ENCODE measurements around the gene SFSWAP. TPM values are rescaled to one million over a fixed set of nuclear protein-coding genes. Genes with fewer than 3 reads are reported as not detected.
A peak's percentile ranks its signal among the peaks of the same experiment; 100 is the strongest.
"Not testable (repeated sequence)": the region's sequence is repeated elsewhere in the genome, so short reads cannot be mapped to it uniquely, and the experiment has no call there.

The SFSWAP gene
- polyA plus RNA-seq, 3 donors, result 7.3 to 33.0 (median 10.7) TPM

DNA sequence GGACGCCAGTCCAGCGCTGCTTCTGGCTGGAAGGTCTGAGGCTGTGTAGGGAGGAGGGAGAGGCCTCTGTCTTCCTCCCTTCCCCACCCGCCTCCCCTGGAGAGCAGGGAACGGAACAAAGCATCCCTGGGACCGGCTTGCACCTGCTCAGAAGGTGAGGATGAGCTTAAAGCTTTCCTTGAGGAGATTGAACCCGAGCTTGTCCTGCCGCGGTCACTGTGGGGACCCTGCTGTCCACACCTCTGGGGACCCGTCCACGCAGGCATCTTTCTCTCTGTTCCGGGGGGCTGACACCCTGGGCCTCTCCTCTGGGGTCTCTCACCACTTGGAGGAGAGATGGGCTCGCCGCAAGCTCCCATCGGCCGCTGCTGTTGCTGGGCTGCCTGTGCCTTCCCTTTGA, 33.2 kb upstream of the SFSWAP start:
- Histone ChIP-seq H3K27ac (ENCODE audit: low read depth in 1 of 2, low read length in 2 of 2) (no peak overlapping the region), H3K79me2 (ENCODE audit: insufficient read depth, low read length) (no peaks in the 10 kb centered on the region), H4K20me1 (ENCODE audit: insufficient read depth, low read length) (no peaks in the 10 kb centered on the region), H3K4me2 (replicated peaks; ENCODE audit: extremely low read depth, low read length, poor library complexity, severe bottlenecking) (no peak overlapping the region), H3K27me3 (ENCODE audit: control insufficient read depth in 2 of 2, insufficient read depth in 2 of 2, low read length in 2 of 2) (peaks cover 0 to 5% of the 10 kb centered on the region in 2 donors), H2AFZ (ENCODE audit: insufficient read depth, low read depth, low read length, poor library complexity, severe bottlenecking) (no peak overlapping the region), H3K4me1 (ENCODE audit: control insufficient read depth in 1 of 2, insufficient read depth in 2 of 2, low read length in 2 of 2) (peaks cover 27 to 34% of the 10 kb centered on the region in 2 donors), H3K9ac (ENCODE audit: insufficient read depth, low read length, poor library complexity, severe bottlenecking) (no peak overlapping the region), H3K4me3 (replicated peaks in 1 of 3; ENCODE audit: low read depth in 2 of 3, low read length in 3 of 3) (no peak overlapping the region), H3K9me3 (replicated peaks in 1 of 2; ENCODE audit: control insufficient read depth in 1 of 2, insufficient read depth in 1 of 2, low read length in 2 of 2) (peaks cover 0 to 8% of the 10 kb centered on the region in 2 donors), H3K36me3 (replicated peaks in 1 of 2; ENCODE audit: control insufficient read depth in 1 of 2, insufficient read depth in 2 of 2, low read length in 2 of 2) (no peaks in the 10 kb centered on the region)
- WGBS (ENCODE audit: insufficient coverage), result 88% methylated on average over 8 of the region's 15 CpGs
- Mint-ChIP-seq H3K27me3 (ENCODE audit: low read depth in 3 of 3) (peaks cover 11 to 25% (median 21%) of the 10 kb centered on the region in 3 donors), H3K9me3 (peaks cover 0 to 11% (median 6%) of the 10 kb centered on the region in 7 donors), H3K36me3 (peaks cover 0 to 3% of the 10 kb centered on the region in 2 donors), H3K27ac (no peak overlapping the region), H3K4me3 (no peak overlapping the region), H3K4me1 (peaks cover 26% of the 10 kb centered on the region)
- DNase-seq, result no peak
- no peak for TF ChIP-seq CTCF (IDR thresholded peaks at IDR 0.05)
- intact Hi-C loops (cut with micrococcal nuclease), result no loop called here

DNA sequence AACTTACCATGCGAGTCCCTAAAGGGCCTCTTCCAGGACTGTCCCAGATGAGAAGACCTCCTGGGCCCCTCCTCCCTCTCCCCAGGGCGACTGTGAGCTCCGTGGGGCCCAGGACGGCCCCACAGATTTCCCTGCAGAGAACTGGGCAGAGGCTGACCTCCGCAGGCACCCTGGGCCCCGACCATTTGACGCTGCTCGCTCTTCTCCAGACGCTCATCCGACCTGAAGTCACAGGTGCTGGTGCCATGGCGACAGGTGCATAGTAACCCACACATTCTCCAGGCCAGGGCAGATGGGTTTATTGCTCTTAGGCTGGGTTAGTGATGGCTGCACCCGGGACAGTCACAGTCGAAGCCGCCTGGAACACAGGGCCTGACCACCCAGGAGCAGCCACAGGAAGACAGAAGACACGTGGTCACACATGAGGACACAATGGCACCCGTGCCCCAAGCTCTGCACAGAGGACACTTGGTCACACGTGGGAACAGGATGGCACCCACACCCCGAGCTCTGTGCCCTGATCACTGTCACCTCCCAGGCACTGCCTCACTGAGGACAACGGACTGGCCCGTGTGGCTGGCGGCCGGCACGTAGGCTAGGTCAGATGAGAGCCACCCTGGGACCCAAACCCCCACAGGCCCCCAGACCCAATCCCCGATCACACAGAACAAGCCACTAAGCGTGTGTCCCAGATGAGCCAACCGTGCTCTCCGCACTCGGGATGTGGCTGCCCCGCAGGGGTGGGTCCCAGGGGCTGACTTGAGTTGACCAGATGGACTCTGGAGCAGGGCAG, 32.3 kb upstream of the SFSWAP start:
- H3K27ac ChIP-seq (ENCODE audit: low read depth in 1 of 2, low read length in 2 of 2); H3K36me3 ChIP-seq (replicated peaks in 1 of 2; ENCODE audit: control insufficient read depth in 1 of 2, insufficient read depth in 2 of 2, low read length in 2 of 2); H3K9me3 ChIP-seq (replicated peaks in 1 of 2; ENCODE audit: control insufficient read depth in 1 of 2, insufficient read depth in 1 of 2, low read length in 2 of 2); intact Hi-C loops (cut with micrococcal nuclease); DNase-seq; H3K36me3 Mint-ChIP-seq; H4K20me1 ChIP-seq (ENCODE audit: insufficient read depth, low read length); H3K27ac Mint-ChIP-seq; H3K4me2 ChIP-seq (replicated peaks; ENCODE audit: extremely low read depth, low read length, poor library complexity, severe bottlenecking); H3K9ac ChIP-seq (ENCODE audit: insufficient read depth, low read length, poor library complexity, severe bottlenecking); H2AFZ ChIP-seq (ENCODE audit: insufficient read depth, low read depth, low read length, poor library complexity, severe bottlenecking); H3K79me2 ChIP-seq (ENCODE audit: insufficient read depth, low read length); H3K27me3 ChIP-seq (ENCODE audit: control insufficient read depth in 2 of 2, insufficient read depth in 2 of 2, low read length in 2 of 2); H3K4me3 ChIP-seq (replicated peaks in 1 of 3; ENCODE audit: low read depth in 2 of 3, low read length in 3 of 3): not testable (repeated sequence)
- peaks cover 0 to 11% (median 6%) of the 10 kb centered on the region in 7 donors for H3K9me3 Mint-ChIP-seq
- 98% methylated on average over 17 of the region's 29 CpGs for WGBS (ENCODE audit: insufficient coverage)
- peak overlapping the region in 1 of 2 donors; percentile 15 for H3K4me3 Mint-ChIP-seq
- H3K4me1 ChIP-seq (ENCODE audit: control insufficient read depth in 1 of 2, insufficient read depth in 2 of 2, low read length in 2 of 2), result peaks cover 18 to 27% of the 10 kb centered on the region in 2 donors
- H3K4me1 Mint-ChIP-seq, result peaks cover 18% of the 10 kb centered on the region
- peaks cover 11 to 28% (median 20%) of the 10 kb centered on the region in 3 donors for H3K27me3 Mint-ChIP-seq (ENCODE audit: low read depth in 3 of 3)

DNA sequence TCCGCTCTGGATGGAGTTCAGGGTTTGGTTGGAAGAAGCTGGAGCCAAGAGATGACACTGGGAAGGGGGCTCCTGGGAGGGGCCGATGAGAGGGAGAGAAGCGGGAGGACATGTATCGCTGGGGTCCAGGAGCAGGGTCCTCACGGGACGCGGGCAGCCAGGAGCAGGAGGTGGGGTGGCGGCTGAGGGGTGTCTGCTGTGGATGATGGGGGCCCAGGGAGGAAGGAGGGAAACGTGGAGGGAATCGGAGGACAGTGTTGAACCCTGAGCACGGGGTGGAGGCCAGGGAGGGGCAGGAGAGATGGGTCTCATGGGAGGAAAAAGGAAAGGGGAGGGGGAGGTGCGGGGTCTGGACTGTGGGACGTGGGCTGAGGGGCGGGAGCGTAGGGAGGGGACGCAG, 31.7 kb upstream of the SFSWAP start:
- H3K27ac ChIP-seq (ENCODE audit: low read depth in 1 of 2, low read length in 2 of 2); H3K4me3 Mint-ChIP-seq; H3K79me2 ChIP-seq (ENCODE audit: insufficient read depth, low read length); H2AFZ ChIP-seq (ENCODE audit: insufficient read depth, low read depth, low read length, poor library complexity, severe bottlenecking); H3K27ac Mint-ChIP-seq; H3K27me3 ChIP-seq (ENCODE audit: control insufficient read depth in 2 of 2, insufficient read depth in 2 of 2, low read length in 2 of 2); H3K4me2 ChIP-seq (replicated peaks; ENCODE audit: extremely low read depth, low read length, poor library complexity, severe bottlenecking); H3K9me3 ChIP-seq (replicated peaks in 1 of 2; ENCODE audit: control insufficient read depth in 1 of 2, insufficient read depth in 1 of 2, low read length in 2 of 2); H3K36me3 Mint-ChIP-seq; H3K9ac ChIP-seq (ENCODE audit: insufficient read depth, low read length, poor library complexity, severe bottlenecking); DNase-seq; H4K20me1 ChIP-seq (ENCODE audit: insufficient read depth, low read length); intact Hi-C loops (cut with micrococcal nuclease); H3K4me3 ChIP-seq (replicated peaks in 1 of 3; ENCODE audit: low read depth in 2 of 3, low read length in 3 of 3); H3K9me3 Mint-ChIP-seq; H3K36me3 ChIP-seq (replicated peaks in 1 of 2; ENCODE audit: control insufficient read depth in 1 of 2, insufficient read depth in 2 of 2, low read length in 2 of 2): not testable (repeated sequence)
- Mint-ChIP-seq H3K27me3 (ENCODE audit: low read depth in 3 of 3) (peaks cover 11 to 28% (median 20%) of the 10 kb centered on the region in 3 donors), H3K4me1 (peaks cover 12% of the 10 kb centered on the region)
- peaks cover 12 to 21% of the 10 kb centered on the region in 2 donors for H3K4me1 ChIP-seq (ENCODE audit: control insufficient read depth in 1 of 2, insufficient read depth in 2 of 2, low read length in 2 of 2)
- no CpG with 5 or more reads among the region's 16 CpGs for WGBS (ENCODE audit: insufficient coverage)

DNA sequence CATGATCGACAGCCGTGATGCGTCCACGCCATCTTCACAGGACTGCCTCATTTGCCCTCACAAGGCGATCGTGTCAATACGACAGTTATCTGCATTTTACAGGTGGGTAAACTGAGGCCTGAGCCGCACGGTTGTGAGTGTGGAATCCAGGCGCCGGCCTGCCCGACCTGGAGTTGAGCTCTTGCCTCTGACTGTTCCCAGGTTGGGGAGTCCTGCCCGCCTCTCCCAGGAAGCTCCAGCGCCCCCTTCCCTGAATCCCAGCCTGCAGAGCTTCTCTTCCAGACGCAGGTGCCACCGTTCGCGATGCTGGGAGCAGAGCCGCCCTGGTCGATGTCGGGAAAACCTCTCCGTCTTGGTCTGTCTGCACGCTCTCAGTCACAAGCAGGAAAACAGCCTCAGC, 31.1 kb upstream of the SFSWAP start:
- DNase-seq; intact Hi-C loops (cut with micrococcal nuclease); H4K20me1 ChIP-seq (ENCODE audit: insufficient read depth, low read length); H3K27ac ChIP-seq (ENCODE audit: low read depth in 1 of 2, low read length in 2 of 2); H3K36me3 Mint-ChIP-seq; H3K79me2 ChIP-seq (ENCODE audit: insufficient read depth, low read length); H3K4me2 ChIP-seq (replicated peaks; ENCODE audit: extremely low read depth, low read length, poor library complexity, severe bottlenecking); H3K27ac Mint-ChIP-seq; H3K4me3 Mint-ChIP-seq; H3K9me3 ChIP-seq (replicated peaks in 1 of 2; ENCODE audit: control insufficient read depth in 1 of 2, insufficient read depth in 1 of 2, low read length in 2 of 2); H3K27me3 ChIP-seq (ENCODE audit: control insufficient read depth in 2 of 2, insufficient read depth in 2 of 2, low read length in 2 of 2); H3K36me3 ChIP-seq (replicated peaks in 1 of 2; ENCODE audit: control insufficient read depth in 1 of 2, insufficient read depth in 2 of 2, low read length in 2 of 2); H3K9ac ChIP-seq (ENCODE audit: insufficient read depth, low read length, poor library complexity, severe bottlenecking); H2AFZ ChIP-seq (ENCODE audit: insufficient read depth, low read depth, low read length, poor library complexity, severe bottlenecking); H3K4me3 ChIP-seq (replicated peaks in 1 of 3; ENCODE audit: low read depth in 2 of 3, low read length in 3 of 3); H3K9me3 Mint-ChIP-seq: not testable (repeated sequence)
- Mint-ChIP-seq H3K27me3 (ENCODE audit: low read depth in 3 of 3) (peaks cover 11 to 27% (median 20%) of the 10 kb centered on the region in 3 donors), H3K4me1 (peaks cover 11% of the 10 kb centered on the region)
- peaks cover 11 to 17% of the 10 kb centered on the region in 2 donors for H3K4me1 ChIP-seq (ENCODE audit: control insufficient read depth in 1 of 2, insufficient read depth in 2 of 2, low read length in 2 of 2)
- WGBS (ENCODE audit: insufficient coverage), result 80% methylated on average over 2 of the region's 23 CpGs

Measured in CD14-positive monocyte (primary cell).